Parietal lobe (tissue), 1 donor: ENCODE results near the gene PEBP1. TPM values are rescaled to one million over a fixed set of nuclear protein-coding genes. Genes with fewer than 3 reads are reported as not detected.

ENCODE experiments used
- total RNA-seq: library from RNA; depleted of rRNA; stranded (reverse); fragments of >200 nt; gene quantifications from one replicate; pipeline ENCODE4 v1.2.3, GENCODE V29; 2014

PEBP1 gene
- total RNA-seq = 212 TPM

DNA sequence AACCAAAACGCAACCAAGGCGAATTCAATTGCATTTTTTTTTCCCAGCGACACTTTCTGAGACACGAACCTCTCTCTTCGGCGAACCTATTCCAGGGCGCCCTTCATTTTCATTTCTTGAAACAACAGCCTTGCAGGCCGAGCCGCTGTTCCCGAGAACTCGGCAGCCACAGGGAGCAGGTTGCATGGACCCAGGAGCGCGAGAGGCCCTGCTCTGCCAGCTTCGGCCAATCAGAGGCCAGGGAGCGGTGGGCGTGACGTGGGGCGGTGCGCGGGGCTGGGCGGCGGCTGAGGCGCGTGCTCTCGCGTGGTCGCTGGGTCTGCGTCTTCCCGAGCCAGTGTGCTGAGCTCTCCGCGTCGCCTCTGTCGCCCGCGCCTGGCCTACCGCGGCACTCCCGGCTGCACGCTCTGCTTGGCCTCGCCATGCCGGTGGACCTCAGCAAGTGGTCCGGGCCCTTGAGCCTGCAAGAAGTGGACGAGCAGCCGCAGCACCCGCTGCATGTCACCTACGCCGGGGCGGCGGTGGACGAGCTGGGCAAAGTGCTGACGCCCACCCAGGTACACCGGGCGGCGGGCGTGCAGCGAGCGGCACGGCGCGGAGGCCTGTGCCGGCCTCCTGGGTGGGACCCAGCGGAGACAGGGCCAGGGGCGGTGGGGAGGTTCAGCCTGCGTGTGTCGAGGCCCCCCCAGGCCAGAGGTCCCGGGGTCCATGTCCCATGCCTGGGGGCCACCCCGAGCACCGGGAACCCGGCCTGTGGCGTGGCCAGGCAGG lies at the start of gene PEBP1:
Gene PEBP1, plus strand, starts transcription at position 337 of the 771 bp plus-strand sequence. Its CDS starts 86 bp downstream, at position 423.

DNA sequence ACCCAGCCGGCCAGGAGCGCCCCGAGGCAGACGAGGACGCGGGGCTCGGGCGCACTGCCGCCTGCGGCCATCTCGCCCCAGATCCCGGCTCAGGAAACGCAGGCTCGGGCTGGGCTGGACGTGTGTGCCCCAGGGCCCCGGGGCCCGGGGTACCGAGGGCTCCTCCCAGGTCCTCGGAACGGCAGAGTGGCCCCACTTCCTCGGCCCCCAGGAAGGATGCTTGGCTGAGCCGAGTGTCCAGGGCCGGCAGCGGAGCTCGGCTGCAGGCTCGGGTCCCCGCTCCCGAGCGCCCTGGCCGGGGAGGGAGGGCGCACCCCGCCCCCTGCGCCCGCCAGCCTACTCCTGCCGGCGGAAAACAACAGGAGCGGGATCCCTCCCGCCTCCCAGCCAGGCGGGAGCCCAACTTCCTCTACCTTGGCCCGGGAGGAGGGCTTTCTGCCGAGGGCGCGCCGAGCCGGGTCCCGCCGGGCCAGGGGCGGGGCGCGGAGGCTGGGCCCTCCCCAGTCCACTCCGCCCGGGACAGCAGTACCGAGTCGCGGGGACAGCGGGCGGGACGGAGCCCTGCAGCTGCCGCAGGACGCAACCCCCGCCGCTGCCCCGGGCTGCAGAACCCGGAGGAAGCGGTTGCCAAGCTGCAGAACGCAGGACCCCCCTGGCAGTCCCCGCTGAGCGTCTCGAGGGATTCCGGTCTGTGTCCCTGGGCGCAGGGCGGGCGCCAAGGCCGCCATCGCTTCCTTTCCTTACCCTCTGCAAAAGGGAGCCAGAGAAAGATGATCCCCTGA lies 32.1 kb upstream of the PEBP1 start, which contains the start of gene VSIG10:
Gene VSIG10, minus strand, starts transcription at position 411 of the 782 bp plus-strand sequence. Its CDS starts 340 bp downstream, at position 71.

Other genes starting within 250 kb of the PEBP1 start
- 2.5 TPM for gene KSR2, start 167.1 kb upstream of the PEBP1 start, total RNA-seq
- gene RFC5, start 119.4 kb upstream of the PEBP1 start, total RNA-seq = 25.4 TPM
- 275 TPM for gene WSB2, start 74.9 kb upstream of the PEBP1 start, total RNA-seq
- gene VSIG10, start 32.1 kb upstream of the PEBP1 start, total RNA-seq = 14.7 TPM
- 89.8 TPM for gene TAOK3, start 236.8 kb downstream of the PEBP1 start, total RNA-seq
- gene SUDS3, start 240.4 kb downstream of the PEBP1 start, total RNA-seq = 67.3 TPM